ENCODE data around the gene XPR1. TPM values are rescaled to one million over a fixed set of nuclear protein-coding genes. Genes with fewer than 3 reads are reported as not detected.

The XPR1 gene
- total and polyA plus RNA-seq, 8 donors: 3.4 to 25.3 (median 13.7) TPM

GRCh38 chr1:180922631-180923015 is 290.8 kb downstream of the XPR1 start:
- WGBS, 2 donors: 80 to 89% methylated on average over 8 of the region's 8 CpGs
- intact Hi-C loops (cut with DNase I): loop anchor here in 1 of 3 donors (10.0 kb wide), 1 partner anchor 48 kb away; no protein-coding TSS in a partner anchor

DNA sequence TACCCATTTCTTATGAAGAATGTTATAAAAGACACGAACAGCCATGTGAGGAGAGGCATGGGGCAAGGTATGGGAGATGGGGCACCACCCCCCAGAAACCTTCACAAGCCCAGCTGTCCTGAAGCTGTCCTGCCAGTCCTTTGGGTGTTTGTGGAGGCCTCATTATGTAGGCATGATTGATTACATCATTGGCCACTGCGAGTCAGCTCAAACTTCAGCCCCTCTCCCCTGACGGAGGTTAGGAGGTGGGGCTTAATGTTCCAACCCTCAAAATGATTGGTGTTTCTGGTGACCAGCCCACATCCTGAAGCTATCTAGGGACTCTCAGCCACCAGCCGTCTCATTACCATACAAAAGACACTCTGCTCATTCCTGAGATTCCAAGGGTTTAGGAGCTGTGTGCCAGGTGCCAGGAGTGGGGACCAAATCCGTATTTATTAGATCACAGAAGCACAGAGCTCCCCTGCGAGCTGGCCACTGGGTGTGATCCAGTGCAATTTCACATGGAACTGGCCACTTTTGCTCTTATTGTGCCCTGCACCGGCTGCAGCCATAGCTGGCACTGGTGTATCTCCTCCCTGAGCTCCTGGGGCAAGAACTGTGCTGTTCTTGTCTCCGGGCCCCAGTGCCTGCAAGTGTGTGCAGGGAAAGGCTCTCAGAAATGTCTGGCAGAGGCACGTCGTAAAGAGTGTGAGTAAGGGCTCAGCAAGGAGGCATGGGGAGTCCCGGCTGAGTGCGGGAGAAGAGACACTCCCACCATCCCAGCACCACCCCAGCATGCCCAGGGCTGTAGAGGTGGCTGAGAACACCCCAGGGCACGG is 291.4 kb downstream of the XPR1 start:
- no peaks in the 10 kb centered on the region for H3K36me3 ChIP-seq
- no peaks in the 10 kb centered on the region for H3K27me3 ChIP-seq
- no peaks in the 10 kb centered on the region for H3K9me3 ChIP-seq
- 59 to 61% methylated on average over 13 of the region's 13 CpGs for WGBS, 2 donors
- no peak for FAIRE-seq
- ATAC-seq: no peak
- no peak for TF ChIP-seq CTCF (IDR thresholded peaks at IDR 0.05)
- no peaks in the 10 kb centered on the region for H3K4me1 ChIP-seq
- H3K4me3 ChIP-seq: no peak overlapping the region
- peak in 1 of 6 donors; percentile 11 for DNase-seq
- intact Hi-C loops (cut with DNase I): loop anchor here in 1 of 3 donors (10.0 kb wide), 1 partner anchor 48 kb away; no protein-coding TSS in a partner anchor
- no peak overlapping the region for H3K27ac ChIP-seq

More at GRCh38 chr1:180922631-180923015, 290.8 kb downstream of the XPR1 start:
- Histone ChIP-seq H3K4me1 (no peaks in the 10 kb centered on the region), H3K4me3 (no peak overlapping the region), H3K27ac (no peak overlapping the region), H3K36me3 (no peaks in the 10 kb centered on the region), H3K9me3 (no peaks in the 10 kb centered on the region), H3K27me3 (no peaks in the 10 kb centered on the region)
- DNase-seq (no peak), ATAC-seq (no peak), FAIRE-seq (no peak)
- no peak for TF ChIP-seq CTCF (IDR thresholded peaks at IDR 0.05)

DNA sequence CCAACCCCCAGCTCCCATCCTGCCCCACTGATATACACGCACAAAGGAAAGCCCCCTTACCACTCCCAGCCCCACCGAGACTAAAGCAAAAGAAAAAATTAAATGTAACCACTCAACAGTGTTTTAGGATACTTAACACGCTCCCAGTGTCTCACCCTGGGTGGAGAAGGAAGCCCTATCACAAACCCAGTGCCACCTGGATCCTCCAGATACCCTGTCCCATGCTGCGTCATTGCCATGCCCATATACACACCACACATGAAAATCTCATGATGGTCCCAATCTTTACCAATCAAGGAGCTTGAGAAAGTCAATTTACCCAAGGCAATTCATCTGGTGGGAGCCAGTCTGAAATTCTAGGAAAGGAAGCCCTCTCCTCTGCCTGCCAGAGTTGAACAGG is 292.1 kb downstream of the XPR1 start:
- TF ChIP-seq CTCF (IDR thresholded peaks at IDR 0.05): no peak
- intact Hi-C loops (cut with DNase I): loop anchor here in 1 of 3 donors (10.0 kb wide), 1 partner anchor 49 kb away; no protein-coding TSS in a partner anchor
- H3K27me3 ChIP-seq: no peaks in the 10 kb centered on the region
- H3K36me3 ChIP-seq: no peaks in the 10 kb centered on the region
- WGBS, 2 donors: 73 to 89% methylated on average over 4 of the region's 4 CpGs
- no peaks in the 10 kb centered on the region for H3K4me1 ChIP-seq
- ATAC-seq (no peak), FAIRE-seq (no peak), DNase-seq (no peak)
- H3K4me3 ChIP-seq: no peak overlapping the region
- H3K27ac ChIP-seq: no peak overlapping the region
- H3K9me3 ChIP-seq: no peaks in the 10 kb centered on the region

DNA sequence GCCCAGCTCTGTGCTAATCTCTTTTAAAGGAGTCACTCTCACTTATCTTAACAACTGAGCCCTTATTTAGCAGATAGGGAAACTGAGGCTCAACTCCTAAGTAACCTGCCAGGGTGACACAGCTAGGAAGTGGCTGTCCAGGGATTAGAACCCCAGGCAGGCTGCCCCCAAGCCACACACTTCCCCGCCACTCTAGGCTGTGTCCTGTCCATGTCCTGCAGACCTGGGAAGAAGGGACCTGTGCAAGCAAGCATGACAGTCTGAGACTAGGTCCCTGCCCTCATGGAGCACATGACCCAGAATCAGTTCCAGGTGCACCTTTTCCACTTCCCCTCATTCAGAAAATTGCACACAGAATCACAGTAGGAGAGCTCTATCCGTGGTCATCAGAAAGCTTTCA is 293.1 kb downstream of the XPR1 start:
- Histone ChIP-seq H3K9me3 (no peaks in the 10 kb centered on the region), H3K27ac (no peak overlapping the region), H3K4me3 (no peak overlapping the region), H3K27me3 (no peaks in the 10 kb centered on the region), H3K4me1 (no peaks in the 10 kb centered on the region), H3K36me3 (no peaks in the 10 kb centered on the region)
- DNase-seq (peak in 1 of 6 donors; percentile 13), ATAC-seq (no peak), FAIRE-seq (no peak)
- intact Hi-C loops (cut with DNase I): loop anchor here in 1 of 3 donors (10.0 kb wide), 1 partner anchor 50 kb away; no protein-coding TSS in a partner anchor
- 77 to 80% methylated on average over 2 of the region's 2 CpGs for WGBS, 2 donors
- no peak for TF ChIP-seq CTCF (IDR thresholded peaks at IDR 0.05)

Data from pancreas (tissue), 10 donors.